ENCODE measurements around the gene ZBTB44.

ZBTB44 gene

GRCh38 chr11:130209954-130210854 lies 104.5 kb downstream of the ZBTB44 start:
- Mint-ChIP-seq H3K4me1 (peaks cover 7% of the 10 kb centered on the region), H3K4me3 (no peak overlapping the region), H3K27me3 (ENCODE audit: low read depth, poor library complexity) (peaks cover 27% of the 10 kb centered on the region), H3K27ac (no peak overlapping the region), H3K36me3 (ENCODE audit: low read depth) (no peaks in the 10 kb centered on the region), H3K9me3 (no peaks in the 10 kb centered on the region)
- no peak for DNase-seq
- TF ChIP-seq CTCF (IDR thresholded peaks at IDR 0.05), result no peak

- Mint-ChIP-seq H3K4me1 (peaks cover 7% of the 10 kb centered on the region), H3K27ac (no peak overlapping the region), H3K9me3 (no peaks in the 10 kb centered on the region), H3K27me3 (ENCODE audit: low read depth, poor library complexity) (peaks cover 23% of the 10 kb centered on the region), H3K36me3 (ENCODE audit: low read depth) (no peaks in the 10 kb centered on the region), H3K4me3 (no peak overlapping the region)
- no peak for TF ChIP-seq CTCF (IDR thresholded peaks at IDR 0.05)
- no peak for DNase-seq
Observed at GRCh38 chr11:130209128-130209932, 105.4 kb downstream of the ZBTB44 start.

- H3K27ac Mint-ChIP-seq, result no peak overlapping the region
- H3K27me3 Mint-ChIP-seq (ENCODE audit: low read depth, poor library complexity), result peaks cover 29% of the 10 kb centered on the region
- no peaks in the 10 kb centered on the region for H3K9me3 Mint-ChIP-seq
- H3K4me3 Mint-ChIP-seq, result no peak overlapping the region
- no peak for TF ChIP-seq CTCF (IDR thresholded peaks at IDR 0.05)
- no peaks in the 10 kb centered on the region for H3K36me3 Mint-ChIP-seq (ENCODE audit: low read depth)
- peaks cover 7% of the 10 kb centered on the region for H3K4me1 Mint-ChIP-seq
- no peak for DNase-seq
Observed at GRCh38 chr11:130208241-130209127, 106.2 kb downstream of the ZBTB44 start.

GRCh38 chr11:130206141-130206540 lies 108.6 kb downstream of the ZBTB44 start:
- no peak for TF ChIP-seq CTCF (IDR thresholded peaks at IDR 0.05)
- Mint-ChIP-seq H3K4me3 (no peak overlapping the region), H3K9me3 (peaks cover 9% of the 10 kb centered on the region), H3K36me3 (ENCODE audit: low read depth) (no peaks in the 10 kb centered on the region), H3K4me1 (peaks cover 7% of the 10 kb centered on the region), H3K27ac (no peak overlapping the region), H3K27me3 (ENCODE audit: low read depth, poor library complexity) (peaks cover 19% of the 10 kb centered on the region)
- DNase-seq, result no peak

- Mint-ChIP-seq H3K9me3 (peaks cover 12% of the 10 kb centered on the region), H3K36me3 (ENCODE audit: low read depth) (no peaks in the 10 kb centered on the region), H3K4me3 (no peak overlapping the region), H3K4me1 (peaks cover 7% of the 10 kb centered on the region), H3K27me3 (ENCODE audit: low read depth, poor library complexity) (peaks cover 14% of the 10 kb centered on the region), H3K27ac (no peak overlapping the region)
- TF ChIP-seq CTCF (IDR thresholded peaks at IDR 0.05), result no peak
- DNase-seq, result no peak
Observed at GRCh38 chr11:130204703-130205095, 110.0 kb downstream of the ZBTB44 start.

Data from nephron progenitor cell (in vitro differentiated cells).